Smooth muscle cell (in vitro differentiated cells): ENCODE results near the gene WNT5A. TPM values are rescaled to one million over a fixed set of nuclear protein-coding genes. Genes with fewer than 3 reads are reported as not detected.

Source experiments
- DNase-seq: peaks from one replicate; lab custom pipeline; 2025; ENCODE audit not compliant: unreplicated experiment; lab: John Stamatoyannopoulos, UW
- H2AFZ ChIP-seq: fragments of 200-600 bp; sonication (generic); 2 replicates; pipeline ENCODE4 v1.6.0; 2016; ENCODE audit warnings: antibody characterized with exemption, low read depth, mild to moderate bottlenecking
- H3F3A ChIP-seq: fragments of 200-600 bp; sonication (generic); 2 replicates; pipeline ENCODE4 v1.6.0; 2017; ENCODE audit warnings: antibody characterized with exemption, low read depth
- H3K27ac ChIP-seq: fragments of 200-600 bp; sonication (generic); 2 replicates; pipeline ENCODE4 v1.5.1; 2016; ENCODE audit warnings: low read depth, mild to moderate bottlenecking
- H3K27me3 ChIP-seq: fragments of 200-600 bp; sonication (generic); 2 replicates; pipeline ENCODE4 v1.6.1; 2016; ENCODE audit warnings: low read depth, mild to moderate bottlenecking
- H3K36me3 ChIP-seq: fragments of 200-600 bp; sonication (generic); 2 replicates; pipeline ENCODE4 v1.5.1; 2016; ENCODE audit warnings: low read depth
- H3K4me1 ChIP-seq: fragments of 200-600 bp; sonication (generic); 2 replicates; pipeline ENCODE4 v1.5.1; 2016; ENCODE audit warnings: low read depth
- H3K4me2 ChIP-seq: fragments of 200-600 bp; sonication (generic); 2 replicates; pipeline ENCODE4 v1.6.0; 2016; ENCODE audit warnings: mild to moderate bottlenecking
- H3K4me3 ChIP-seq: fragments of 200-600 bp; sonication (generic); 2 replicates; pipeline ENCODE4 v1.5.1; 2016; ENCODE audit warnings: mild to moderate bottlenecking
- H3K79me2 ChIP-seq: fragments of 200-600 bp; sonication (generic); 2 replicates; pipeline ENCODE4 v1.6.0; 2016; ENCODE audit warnings: low read depth, mild to moderate bottlenecking
- H3K9ac ChIP-seq: fragments of 200-600 bp; sonication (generic); 2 replicates; pipeline ENCODE4 v1.6.0; 2016; ENCODE audit warnings: low read depth
- H3K9me3 ChIP-seq: fragments of 200-600 bp; sonication (generic); replicated peaks from 2 replicates; pipeline ENCODE4 v1.5.1; 2016; ENCODE audit warnings: low read depth
- H4K20me1 ChIP-seq: fragments of 200-600 bp; sonication (generic); 2 replicates; pipeline ENCODE4 v1.6.0; 2016; ENCODE audit warnings: low read depth
- WGBS: methylation state at CpG from one replicate; pipeline ENCODE4 v1.1.7; 2016; ENCODE audit warnings: low lambda C conversion rate; 5-methylcytosine and 5-hydroxymethylcytosine counted together
- polyA plus RNA-seq: library from polyadenylated mRNA; unstranded; fragments of >200 nt; fragmentation: Nextera tagmentation; extraction: Ambion mirVana; gene quantifications from 2 replicates; pipeline ENCODE4 v1.2.1, GENCODE V29; 2016
- total RNA-seq: library from RNA; depleted of rRNA; stranded (reverse); fragments of >200 nt; gene quantifications from 2 replicates; pipeline ENCODE4 v1.2.3, GENCODE V29; 2014
- TF ChIP-seq, protein P1 (sequence below): fragments of 200-600 bp; sonication (generic); IDR thresholded peaks from 2 replicates; pipeline ENCODE4 v1.5.1; 2017; ENCODE audit warnings: borderline replicate concordance, mild to moderate bottlenecking, antibody characterized with exemption; ENCODE audit not compliant: insufficient read depth, poor library complexity, severe bottlenecking

Gene WNT5A
- total and polyA plus RNA-seq, 2 experiments from 2014 or later, result 12.0 to 81.8 TPM

DNA sequence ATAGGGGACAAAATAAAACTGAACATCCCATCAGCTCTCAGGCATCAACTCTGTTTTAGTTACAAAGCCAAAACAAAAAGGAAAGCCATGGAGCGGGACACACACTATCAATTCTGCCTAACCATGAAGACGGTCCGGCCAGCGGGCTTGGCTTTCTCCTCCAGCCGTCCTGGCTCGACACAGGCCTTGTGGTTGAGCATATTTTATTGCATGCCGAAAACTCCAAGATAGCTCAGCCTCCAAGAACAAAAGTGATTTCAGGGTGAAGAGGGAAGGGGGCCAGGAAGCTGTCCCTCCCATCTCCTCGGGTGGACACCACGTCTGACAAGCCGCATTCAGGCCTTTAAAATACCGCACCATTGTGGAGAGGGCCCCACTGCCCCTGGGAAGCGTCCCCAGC lies 31.2 kb downstream of the WNT5A start:
- Histone ChIP-seq H3K4me3 (no peak overlapping the region), H3K4me1 (no peaks in the 10 kb centered on the region), H3K9ac (no peak overlapping the region), H3K36me3 (no peaks in the 10 kb centered on the region), H2AFZ (no peak overlapping the region), H3K9me3 (no peaks in the 10 kb centered on the region), H3K27me3 (no peaks in the 10 kb centered on the region), H3K27ac (no peak overlapping the region), H3K79me2 (no peaks in the 10 kb centered on the region), H4K20me1 (no peaks in the 10 kb centered on the region), H3F3A (no peaks in the 10 kb centered on the region), H3K4me2 (no peak overlapping the region)
- 91% methylated on average over 12 of the region's 12 CpGs for WGBS
- TF ChIP-seq, protein P1, sequence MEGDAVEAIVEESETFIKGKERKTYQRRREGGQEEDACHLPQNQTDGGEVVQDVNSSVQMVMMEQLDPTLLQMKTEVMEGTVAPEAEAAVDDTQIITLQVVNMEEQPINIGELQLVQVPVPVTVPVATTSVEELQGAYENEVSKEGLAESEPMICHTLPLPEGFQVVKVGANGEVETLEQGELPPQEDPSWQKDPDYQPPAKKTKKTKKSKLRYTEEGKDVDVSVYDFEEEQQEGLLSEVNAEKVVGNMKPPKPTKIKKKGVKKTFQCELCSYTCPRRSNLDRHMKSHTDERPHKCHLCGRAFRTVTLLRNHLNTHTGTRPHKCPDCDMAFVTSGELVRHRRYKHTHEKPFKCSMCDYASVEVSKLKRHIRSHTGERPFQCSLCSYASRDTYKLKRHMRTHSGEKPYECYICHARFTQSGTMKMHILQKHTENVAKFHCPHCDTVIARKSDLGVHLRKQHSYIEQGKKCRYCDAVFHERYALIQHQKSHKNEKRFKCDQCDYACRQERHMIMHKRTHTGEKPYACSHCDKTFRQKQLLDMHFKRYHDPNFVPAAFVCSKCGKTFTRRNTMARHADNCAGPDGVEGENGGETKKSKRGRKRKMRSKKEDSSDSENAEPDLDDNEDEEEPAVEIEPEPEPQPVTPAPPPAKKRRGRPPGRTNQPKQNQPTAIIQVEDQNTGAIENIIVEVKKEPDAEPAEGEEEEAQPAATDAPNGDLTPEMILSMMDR, result no peak
- DNase-seq, result no peak

DNA sequence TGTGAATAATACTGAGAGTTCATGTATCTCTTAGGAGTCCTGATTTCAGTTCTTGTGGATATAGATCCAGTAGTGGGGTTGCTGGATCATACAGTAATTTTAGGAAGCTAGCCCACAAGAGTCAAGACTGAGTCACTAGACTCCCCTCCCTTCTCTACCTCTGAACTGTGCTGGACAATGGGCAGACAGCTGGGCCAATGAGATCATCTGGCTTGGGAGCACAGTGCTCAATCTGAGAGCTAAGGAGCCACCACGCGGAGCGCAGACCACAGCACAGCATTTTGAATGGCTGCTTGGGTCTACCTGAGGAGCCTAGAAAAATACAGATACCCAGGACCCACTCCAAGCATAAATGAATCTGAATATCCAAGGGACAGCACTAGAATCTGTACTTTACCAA lies 32.5 kb downstream of the WNT5A start:
- Histone ChIP-seq H3F3A (no peaks in the 10 kb centered on the region), H3K36me3 (no peaks in the 10 kb centered on the region), H3K9me3 (no peaks in the 10 kb centered on the region), H3K9ac (no peak overlapping the region), H3K27me3 (no peaks in the 10 kb centered on the region), H3K4me1 (no peaks in the 10 kb centered on the region), H4K20me1 (no peaks in the 10 kb centered on the region), H3K79me2 (no peaks in the 10 kb centered on the region), H2AFZ (no peak overlapping the region), H3K27ac (no peak overlapping the region), H3K4me3 (no peak overlapping the region), H3K4me2 (no peak overlapping the region)
- no peak for DNase-seq
- TF ChIP-seq, protein P1, result no peak
- 53% methylated on average over 3 of the region's 3 CpGs for WGBS

DNA sequence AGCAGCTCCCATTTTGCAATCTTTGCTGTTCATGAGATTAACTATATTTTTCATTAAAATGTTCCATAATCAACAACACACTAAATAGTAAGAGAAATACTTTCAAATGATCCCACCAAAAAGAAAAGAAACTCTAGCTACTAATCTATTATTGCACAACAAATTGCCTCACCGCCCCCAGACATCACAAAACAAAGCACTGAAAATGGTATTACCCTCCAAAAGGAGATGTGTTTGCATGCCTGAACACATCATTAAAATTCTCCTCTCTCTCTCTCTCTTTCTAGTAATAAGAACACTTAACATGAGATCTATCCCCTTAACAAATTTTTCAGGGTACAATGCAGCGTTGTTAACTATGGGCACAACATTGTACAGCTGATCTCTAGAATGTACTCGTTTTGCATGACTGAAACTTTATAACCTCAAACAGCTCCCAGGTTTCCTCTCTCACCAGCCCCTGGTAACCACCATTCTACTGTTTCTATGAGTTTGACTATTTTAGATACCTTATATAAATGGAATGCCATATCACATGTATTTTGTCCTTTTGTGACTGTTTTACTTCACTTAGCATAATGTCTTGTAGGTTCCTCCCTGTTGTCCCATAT lies 33.1 kb downstream of the WNT5A start:
- H3K4me2 ChIP-seq, result no peak overlapping the region
- H3K9ac ChIP-seq, result no peak overlapping the region
- no peaks in the 10 kb centered on the region for H3K9me3 ChIP-seq
- H3K4me3 ChIP-seq, result no peak overlapping the region
- H3K27ac ChIP-seq, result no peak overlapping the region
- H3K27me3 ChIP-seq, result no peaks in the 10 kb centered on the region
- no peak for DNase-seq
- no peaks in the 10 kb centered on the region for H3K4me1 ChIP-seq
- no peak overlapping the region for H2AFZ ChIP-seq
- H3F3A ChIP-seq, result no peaks in the 10 kb centered on the region
- TF ChIP-seq, protein P1, result no peak
- H3K79me2 ChIP-seq, result no peaks in the 10 kb centered on the region
- H4K20me1 ChIP-seq, result no peaks in the 10 kb centered on the region
- 84% methylated on average over 3 of the region's 3 CpGs for WGBS
- no peaks in the 10 kb centered on the region for H3K36me3 ChIP-seq

DNA sequence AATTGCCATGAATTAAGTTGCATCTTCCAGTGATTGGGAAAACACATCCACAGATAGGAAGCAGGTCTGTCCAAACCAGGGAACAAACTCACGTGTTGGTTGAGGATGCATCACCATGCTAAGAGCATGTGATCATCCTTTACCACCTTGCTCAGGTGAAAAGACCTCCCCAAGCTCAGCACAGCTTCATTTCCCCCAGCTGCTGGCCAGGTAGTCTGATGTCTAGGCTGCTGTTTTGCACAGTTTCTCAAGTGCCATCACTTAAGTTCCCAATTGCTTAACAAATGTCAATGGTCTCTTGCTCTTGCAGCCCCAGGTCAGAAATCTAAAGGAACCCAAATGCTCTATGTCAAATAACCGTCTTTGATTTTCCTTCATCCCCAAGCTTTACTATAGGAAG lies 34.2 kb downstream of the WNT5A start:
- H3K36me3 ChIP-seq, result no peaks in the 10 kb centered on the region
- H3K4me2 ChIP-seq, result no peak overlapping the region
- H3K27ac ChIP-seq, result no peak overlapping the region
- no peaks in the 10 kb centered on the region for H3K79me2 ChIP-seq
- TF ChIP-seq, protein P1, result no peak
- 82% methylated on average over 2 of the region's 2 CpGs for WGBS
- H3K4me3 ChIP-seq, result no peak overlapping the region
- no peak for DNase-seq
- no peaks in the 10 kb centered on the region for H3F3A ChIP-seq
- H3K9me3 ChIP-seq, result no peaks in the 10 kb centered on the region
- no peaks in the 10 kb centered on the region for H3K4me1 ChIP-seq
- H3K27me3 ChIP-seq, result no peaks in the 10 kb centered on the region
- H3K9ac ChIP-seq, result no peak overlapping the region
- no peak overlapping the region for H2AFZ ChIP-seq
- H4K20me1 ChIP-seq, result no peaks in the 10 kb centered on the region
